Activated CD4-positive, alpha-beta T cell treated with anti-CD3 and anti-CD28 coated beads for 36 hours (primary cell): ENCODE data around the gene RSBN1L. TPM values are rescaled to one million over a fixed set of nuclear protein-coding genes. Genes with fewer than 3 reads are reported as not detected.
"Not testable (repeated sequence)": the region's sequence is repeated elsewhere in the genome, so short reads cannot be mapped to it uniquely, and the experiment has no call there.

Experiments used
- ATAC-seq: fragments of 200-7000 bp; cut with Tn5 transposase; one replicate; pipeline ENCODE4 v1.10.0; 2021; ENCODE audit warnings: mild to moderate bottlenecking, moderate library complexity
- CTCF ChIA-PET: fragments of 350-600 bp; sonication (Branson Sonifier 250); formaldehyde crosslinking; loops from one replicate; lab custom pipeline; 2021; ENCODE audit warnings: antibody characterized with exemption; lab: Charles Lee
- POLR2A ChIA-PET: fragments of 350-600 bp; sonication (Branson Sonifier 250); formaldehyde crosslinking; loops from one replicate; lab custom pipeline; 2021; ENCODE audit warnings: antibody characterized with exemption, inconsistent platforms; lab: Charles Lee
- DNase-seq: peaks from one replicate; pipeline ENCODE4 v3.0.0-alpha.2; 2020
- H3K27ac Mint-ChIP-seq: one replicate; pipeline ENCODE4 v1.8.0; 2021; ENCODE audit warnings: mixed read lengths
- H3K27me3 Mint-ChIP-seq: one replicate; pipeline ENCODE4 v1.8.0; 2021; ENCODE audit warnings: mixed read lengths
- H3K36me3 Mint-ChIP-seq: one replicate; pipeline ENCODE4 v1.8.0; 2021; ENCODE audit warnings: low read depth, mixed read lengths
- H3K4me1 Mint-ChIP-seq: one replicate; pipeline ENCODE4 v1.8.0; 2021; ENCODE audit warnings: mixed read lengths
- H3K4me3 Mint-ChIP-seq: one replicate; pipeline ENCODE4 v1.8.0; 2021; ENCODE audit warnings: mild to moderate bottlenecking, moderate library complexity, mixed read lengths
- H3K9me3 Mint-ChIP-seq: one replicate; pipeline ENCODE4 v1.8.0; 2021; ENCODE audit warnings: low read depth, mixed read lengths
- intact Hi-C, 2 experiments: fragments of 100-400 bp; cut with DNase I in 1 of 2; cut with micrococcal nuclease in 1 of 2; formaldehyde crosslinking; loops; one replicate each; pipeline versions ENCODE4 v1.14.2 to v1.15.1; 2022 to 2024; cut with DNase I, micrococcal nuclease
- total RNA-seq, 2 experiments: library from RNA; stranded (reverse); gene quantifications; one replicate each; pipeline ENCODE4 v1.2.3, GENCODE V29; 2021

Gene RSBN1L
- total RNA-seq, 2 experiments from 2014 or later, result 21.0 to 26.3 TPM

DNA sequence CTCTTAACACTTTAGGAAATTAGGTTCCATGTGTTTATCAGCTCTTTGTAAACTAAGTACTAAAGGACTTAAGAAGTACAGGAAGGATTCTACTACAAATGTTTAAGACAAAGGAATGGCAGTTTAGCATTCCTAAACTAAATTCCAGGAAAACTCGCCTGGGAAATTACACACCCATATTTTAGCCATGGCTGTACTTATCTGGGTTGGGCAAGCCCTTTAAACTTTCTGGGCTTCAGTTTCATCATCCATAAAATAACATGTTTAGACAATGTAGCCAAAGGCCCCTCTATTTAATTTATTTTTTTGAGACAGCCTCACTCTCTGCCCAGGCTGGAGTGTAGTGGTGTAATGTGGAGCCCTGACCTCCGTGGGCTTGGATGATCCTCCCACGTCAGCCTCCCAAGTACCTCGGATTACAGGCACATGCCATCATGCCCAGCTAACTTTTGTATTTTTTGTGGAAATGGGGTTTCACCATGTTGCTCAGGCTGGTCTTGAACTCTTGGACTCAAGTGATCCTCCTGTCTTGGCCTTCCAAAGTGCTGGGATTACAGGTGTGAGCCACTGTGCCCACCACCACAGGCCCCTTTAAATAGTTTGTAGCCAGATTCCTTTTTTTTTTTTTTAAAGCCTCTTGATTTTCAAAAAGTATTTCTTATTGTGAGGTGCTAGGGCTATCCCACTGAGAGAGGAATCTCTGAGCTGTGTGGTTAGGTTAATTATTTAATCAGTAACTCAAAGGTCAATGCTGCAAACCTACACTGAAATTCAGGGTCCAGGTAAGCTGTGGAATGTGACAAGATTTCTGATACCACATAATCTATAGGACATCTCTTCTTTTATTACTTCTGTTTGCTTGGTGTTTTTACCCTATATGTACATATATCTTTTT is 69.9 kb downstream of the RSBN1L start:
- DNase-seq (no peak), ATAC-seq (no peak)
- H3K27me3 Mint-ChIP-seq, result no peaks in the 10 kb centered on the region
- H3K4me1 Mint-ChIP-seq, result peaks cover 14% of the 10 kb centered on the region
- H3K36me3 Mint-ChIP-seq, result peaks cover 11% of the 10 kb centered on the region
- H3K9me3 Mint-ChIP-seq, result no peaks in the 10 kb centered on the region
- ChIA-PET CTCF (interaction anchor here (0.6 kb wide), 1 partner anchor 33 kb away, joined by 3 read pairs; the partner anchor contains the start of gene PHTF2), POLR2A (no interaction called here)
- intact Hi-C loops, result no loop called here
- no peak overlapping the region for H3K27ac Mint-ChIP-seq
- no peak overlapping the region for H3K4me3 Mint-ChIP-seq

- Mint-ChIP-seq H3K4me3 (no peak overlapping the region), H3K27me3 (no peaks in the 10 kb centered on the region), H3K9me3 (no peaks in the 10 kb centered on the region), H3K36me3 (peaks cover 11% of the 10 kb centered on the region), H3K4me1 (peaks cover 14% of the 10 kb centered on the region), H3K27ac (no peak overlapping the region)
- ChIA-PET POLR2A (no interaction called here), CTCF (interaction anchor here (0.6 kb wide), 1 partner anchor 32 kb away, joined by 3 read pairs; the partner anchor contains the start of gene PHTF2)
- intact Hi-C loops, result no loop called here
- ATAC-seq (no peak), DNase-seq (no peak)
Measured at GRCh38 chr7:77766801-77767605, 70.7 kb downstream of the RSBN1L start.

GRCh38 chr7:77770316-77770715 is 74.1 kb downstream of the RSBN1L start:
- Mint-ChIP-seq H3K4me3 (no peak overlapping the region), H3K27ac (no peak overlapping the region), H3K36me3 (peaks cover 23% of the 10 kb centered on the region), H3K4me1 (peaks cover 4% of the 10 kb centered on the region), H3K27me3 (no peaks in the 10 kb centered on the region), H3K9me3 (no peaks in the 10 kb centered on the region)
- intact Hi-C loops, result no loop called here
- ChIA-PET CTCF (interaction anchor here (0.5 to 1.7 kb wide), 2 partner anchors 119 to 179 kb away, joined by 3 to 5 read pairs; no protein-coding TSS in a partner anchor), POLR2A (no interaction called here)
- DNase-seq (no peak), ATAC-seq (no peak)

DNA sequence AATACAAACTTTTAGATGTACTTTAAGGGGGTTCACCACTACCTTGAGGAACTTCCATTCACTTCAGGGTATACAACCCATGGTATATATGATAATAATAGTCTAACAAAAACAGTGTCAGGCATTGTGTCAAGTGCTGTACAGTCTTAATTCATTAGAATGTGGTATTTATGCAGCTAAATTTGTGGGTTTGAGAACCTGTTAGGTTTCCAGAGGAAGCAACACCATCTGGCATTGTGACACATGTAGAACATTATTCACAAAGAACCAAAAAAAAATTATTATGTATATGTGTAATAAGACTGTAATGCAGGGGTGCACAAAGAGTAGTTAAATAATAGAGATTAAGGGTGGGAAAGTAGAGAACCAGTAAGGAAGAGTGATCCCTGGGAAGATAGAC is 75.6 kb downstream of the RSBN1L start:
- intact Hi-C loops, result no loop called here
- Mint-ChIP-seq H3K27me3 (no peaks in the 10 kb centered on the region), H3K9me3 (no peaks in the 10 kb centered on the region), H3K36me3 (peaks cover 26% of the 10 kb centered on the region), H3K4me3 (no peak overlapping the region), H3K4me1 (no peaks in the 10 kb centered on the region), H3K27ac (no peak overlapping the region)
- DNase-seq (no peak), ATAC-seq (no peak)
- ChIA-PET POLR2A (no interaction called here), CTCF (no interaction called here)

DNA sequence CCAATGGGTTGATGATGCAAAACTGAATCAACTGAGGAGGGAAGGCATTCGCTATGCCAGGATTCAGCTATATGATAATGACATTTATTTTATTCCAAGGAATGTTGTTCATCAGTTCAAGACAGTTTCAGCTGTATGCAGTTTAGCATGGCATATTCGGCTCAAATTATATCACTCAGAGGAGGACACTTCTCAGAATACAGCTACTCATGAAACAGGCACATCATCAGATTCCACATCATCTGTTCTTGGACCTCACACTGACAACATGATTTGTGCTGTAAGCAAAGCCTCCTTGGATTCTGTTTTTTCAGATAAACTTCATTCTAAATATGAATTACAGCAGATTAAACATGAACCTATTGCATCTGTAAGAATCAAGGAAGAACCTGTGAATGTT is 82.3 kb downstream of the RSBN1L start:
- Mint-ChIP-seq H3K4me3 (no peak overlapping the region), H3K4me1 (no peaks in the 10 kb centered on the region), H3K9me3 (no peaks in the 10 kb centered on the region), H3K27ac (no peak overlapping the region), H3K36me3 (peaks cover 40% of the 10 kb centered on the region), H3K27me3 (no peaks in the 10 kb centered on the region)
- intact Hi-C loops, result no loop called here
- ChIA-PET POLR2A (no interaction called here), CTCF (no interaction called here)
- DNase-seq, result no peak
- no peak for ATAC-seq

DNA sequence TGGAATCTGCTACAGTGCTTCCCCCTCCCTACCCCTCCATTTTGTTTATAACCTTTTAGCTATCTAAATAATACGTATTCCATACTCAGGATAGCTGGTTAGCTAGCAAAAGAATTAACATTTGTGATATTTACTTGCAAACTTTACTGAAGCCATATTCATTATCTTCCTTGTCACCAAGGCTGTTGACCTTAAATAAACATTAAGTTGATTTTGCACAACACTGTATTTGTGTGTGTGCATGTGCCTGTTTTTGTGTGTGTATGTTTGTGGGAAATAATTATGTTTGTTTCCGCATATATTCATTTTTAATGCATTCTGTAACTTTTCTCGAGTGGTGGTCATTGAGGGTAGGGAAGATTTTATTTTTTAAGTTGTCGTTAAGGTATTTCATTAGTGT is 86.1 kb downstream of the RSBN1L start:
- Mint-ChIP-seq H3K4me3 (no peak overlapping the region), H3K27me3 (no peaks in the 10 kb centered on the region), H3K36me3 (peaks cover 36% of the 10 kb centered on the region), H3K9me3 (no peaks in the 10 kb centered on the region), H3K4me1 (no peaks in the 10 kb centered on the region), H3K27ac (no peak overlapping the region)
- POLR2A ChIA-PET, result no interaction called here
- intact Hi-C loops, result no loop called here
- CTCF ChIA-PET, result interaction anchor here (0.9 kb wide), 1 partner anchor 15 kb away, joined by 3 read pairs; no protein-coding TSS in a partner anchor
- ATAC-seq (no peak), DNase-seq (no peak)

- no peak overlapping the region for H3K27ac Mint-ChIP-seq
- H3K9me3 Mint-ChIP-seq, result no peaks in the 10 kb centered on the region
- intact Hi-C loops, result no loop called here
- no peaks in the 10 kb centered on the region for H3K27me3 Mint-ChIP-seq
- peaks cover 36% of the 10 kb centered on the region for H3K36me3 Mint-ChIP-seq
- H3K4me3 Mint-ChIP-seq, result no peak overlapping the region
- ATAC-seq (no peak), DNase-seq (no peak)
- ChIA-PET POLR2A (no interaction called here), CTCF (interaction anchor here (0.9 kb wide), 1 partner anchor 14 kb away, joined by 3 read pairs; no protein-coding TSS in a partner anchor)
- no peaks in the 10 kb centered on the region for H3K4me1 Mint-ChIP-seq
Measured at GRCh38 chr7:77783111-77783510, 86.9 kb downstream of the RSBN1L start.

- CTCF ChIA-PET, result no interaction called here
- no peak for DNase-seq
- Mint-ChIP-seq H3K9me3 (no peaks in the 10 kb centered on the region), H3K27me3 (no peaks in the 10 kb centered on the region), H3K4me1 (no peaks in the 10 kb centered on the region), H3K36me3 (peaks cover 32% of the 10 kb centered on the region), H3K4me3 (no peak overlapping the region), H3K27ac (no peak overlapping the region)
- POLR2A ChIA-PET, result no interaction called here
- ATAC-seq, result no peak
- intact Hi-C loops, result no loop called here
Measured at GRCh38 chr7:77783545-77783944, 87.3 kb downstream of the RSBN1L start.

- POLR2A ChIA-PET, DNase-seq, H3K27ac Mint-ChIP-seq, CTCF ChIA-PET, H3K9me3 Mint-ChIP-seq, intact Hi-C loops, H3K27me3 Mint-ChIP-seq, H3K4me3 Mint-ChIP-seq, H3K4me1 Mint-ChIP-seq, ATAC-seq: not testable (repeated sequence)
- H3K36me3 Mint-ChIP-seq, result peaks cover 29% of the 10 kb centered on the region
Measured at GRCh38 chr7:77784426-77784825, 88.2 kb downstream of the RSBN1L start.

GRCh38 chr7:77786018-77786417 is 89.8 kb downstream of the RSBN1L start:
- ATAC-seq (no peak), DNase-seq (no peak)
- Mint-ChIP-seq H3K36me3 (peaks cover 25% of the 10 kb centered on the region), H3K4me3 (no peak overlapping the region), H3K4me1 (no peaks in the 10 kb centered on the region), H3K9me3 (no peaks in the 10 kb centered on the region), H3K27me3 (no peaks in the 10 kb centered on the region), H3K27ac (no peak overlapping the region)
- intact Hi-C loops, result no loop called here
- CTCF ChIA-PET, result no interaction called here
- POLR2A ChIA-PET, result no interaction called here

DNA sequence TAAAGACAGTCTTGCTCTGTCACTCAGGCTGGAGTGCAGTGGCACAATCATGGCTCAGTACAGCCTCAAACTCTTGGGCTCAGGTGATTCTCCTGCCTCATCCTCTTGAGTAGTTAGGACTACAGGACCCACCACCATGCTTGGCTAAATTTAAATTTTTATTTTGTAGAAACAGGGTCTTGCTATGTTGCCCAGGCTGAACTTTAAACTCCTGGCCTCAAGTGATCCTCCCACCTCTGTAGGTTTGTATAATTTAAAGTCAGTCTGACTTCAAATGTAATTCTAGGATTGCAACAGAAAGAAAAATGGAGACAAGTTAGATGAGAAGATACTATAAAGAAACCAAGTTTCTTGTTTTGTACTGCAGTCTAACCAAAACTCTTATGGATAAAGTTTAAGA is 90.5 kb downstream of the RSBN1L start:
- DNase-seq (no peak), ATAC-seq (no peak)
- H3K4me1 Mint-ChIP-seq, result no peaks in the 10 kb centered on the region
- intact Hi-C loops, result no loop called here
- ChIA-PET POLR2A (no interaction called here), CTCF (interaction anchor here (0.6 kb wide), 1 partner anchor 70 kb away, joined by 3 read pairs; no protein-coding TSS in a partner anchor)
- no peaks in the 10 kb centered on the region for H3K9me3 Mint-ChIP-seq
- no peak overlapping the region for H3K27ac Mint-ChIP-seq
- no peaks in the 10 kb centered on the region for H3K27me3 Mint-ChIP-seq
- H3K36me3 Mint-ChIP-seq, result peaks cover 25% of the 10 kb centered on the region
- no peak overlapping the region for H3K4me3 Mint-ChIP-seq
